ENCODE measurements around the gene POMGNT1. TPM values are rescaled to one million over a fixed set of nuclear protein-coding genes. Genes with fewer than 3 reads are reported as not detected.
A peak's percentile ranks its signal among the peaks of the same experiment; 100 is the strongest.

POMGNT1 gene
- total RNA-seq, 4 donors from 2014 or later, result 31.0 to 50.4 (median 38.2) TPM

- 100% methylated on average over 1 of the region's 9 CpGs for WGBS, 2 donors (ENCODE audit: low coverage in 1 of 2)
- ATAC-seq, result no peak
- Histone ChIP-seq H3K27me3 (no peaks in the 10 kb centered on the region), H3K36me3 (peaks cover 0 to 47% of the 10 kb centered on the region in 2 donors), H3K27ac (peak overlapping the region in 1 of 4 donors; percentile 88), H3K4me1 (peaks cover 0 to 41% (median 15%) of the 10 kb centered on the region in 3 donors), H3K4me3 (no peak overlapping the region), H3K9me3 (no peaks in the 10 kb centered on the region)
- TF ChIP-seq, protein P1, sequence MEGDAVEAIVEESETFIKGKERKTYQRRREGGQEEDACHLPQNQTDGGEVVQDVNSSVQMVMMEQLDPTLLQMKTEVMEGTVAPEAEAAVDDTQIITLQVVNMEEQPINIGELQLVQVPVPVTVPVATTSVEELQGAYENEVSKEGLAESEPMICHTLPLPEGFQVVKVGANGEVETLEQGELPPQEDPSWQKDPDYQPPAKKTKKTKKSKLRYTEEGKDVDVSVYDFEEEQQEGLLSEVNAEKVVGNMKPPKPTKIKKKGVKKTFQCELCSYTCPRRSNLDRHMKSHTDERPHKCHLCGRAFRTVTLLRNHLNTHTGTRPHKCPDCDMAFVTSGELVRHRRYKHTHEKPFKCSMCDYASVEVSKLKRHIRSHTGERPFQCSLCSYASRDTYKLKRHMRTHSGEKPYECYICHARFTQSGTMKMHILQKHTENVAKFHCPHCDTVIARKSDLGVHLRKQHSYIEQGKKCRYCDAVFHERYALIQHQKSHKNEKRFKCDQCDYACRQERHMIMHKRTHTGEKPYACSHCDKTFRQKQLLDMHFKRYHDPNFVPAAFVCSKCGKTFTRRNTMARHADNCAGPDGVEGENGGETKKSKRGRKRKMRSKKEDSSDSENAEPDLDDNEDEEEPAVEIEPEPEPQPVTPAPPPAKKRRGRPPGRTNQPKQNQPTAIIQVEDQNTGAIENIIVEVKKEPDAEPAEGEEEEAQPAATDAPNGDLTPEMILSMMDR (IDR thresholded peaks at IDR 0.05), result no peak
Measured at GRCh38 chr1:46196609-46197008, 1.6 kb downstream of the POMGNT1 start.

- H3K36me3 ChIP-seq, result peaks cover 0 to 66% of the 10 kb centered on the region in 2 donors
- H3K4me3 ChIP-seq, result no peak overlapping the region
- TF ChIP-seq, protein P1 (IDR thresholded peaks at IDR 0.05), result no peak
- TF ChIP-seq POLR2A (IDR thresholded peaks at IDR 0.05), result no peak
- no peak for TF ChIP-seq EP300 (IDR thresholded peaks at IDR 0.05)
- WGBS, 2 donors (ENCODE audit: low coverage in 1 of 2), result 50 to 68% methylated on average over 1 to 5 of the region's 5 CpGs
- peaks cover 0 to 41% (median 15%) of the 10 kb centered on the region in 3 donors for H3K4me1 ChIP-seq
- H3K9me3 ChIP-seq, result no peaks in the 10 kb centered on the region
- ATAC-seq, result no peak
- no peak overlapping the region for H3K27ac ChIP-seq
- H3K27me3 ChIP-seq, result no peaks in the 10 kb centered on the region
Measured at GRCh38 chr1:46194641-46195193, 3.5 kb downstream of the POMGNT1 start.

- Histone ChIP-seq H3K27ac (no peak overlapping the region), H3K9me3 (no peaks in the 10 kb centered on the region), H3K4me1 (peaks cover 0 to 38% (median 13%) of the 10 kb centered on the region in 3 donors), H3K36me3 (peaks cover 0 to 72% of the 10 kb centered on the region in 2 donors), H3K4me3 (no peak overlapping the region), H3K27me3 (no peaks in the 10 kb centered on the region)
- no peak for ATAC-seq
- 80 to 100% methylated on average over 1 to 3 of the region's 9 CpGs for WGBS, 2 donors (ENCODE audit: low coverage in 1 of 2)
- TF ChIP-seq POLR2AphosphoS5 (IDR thresholded peaks at IDR 0.05) (no peak), POLR2A (IDR thresholded peaks at IDR 0.05) (no peak), EP300 (IDR thresholded peaks at IDR 0.05) (no peak)
Measured at GRCh38 chr1:46193984-46194570, 4.2 kb downstream of the POMGNT1 start.

GRCh38 chr1:46193285-46193684, 4.9 kb downstream of the POMGNT1 start:
- Histone ChIP-seq H3K4me3 (no peak overlapping the region), H3K27ac (no peak overlapping the region), H3K27me3 (no peaks in the 10 kb centered on the region), H3K9me3 (no peaks in the 10 kb centered on the region), H3K36me3 (peaks cover 0 to 80% of the 10 kb centered on the region in 2 donors), H3K4me1 (peaks cover 0 to 36% (median 9%) of the 10 kb centered on the region in 3 donors)
- 78% methylated on average over 4 of the region's 7 CpGs; no CpG with 5 or more reads in 1 of the 2 donors for WGBS, 2 donors (ENCODE audit: low coverage in 1 of 2)
- no peak for ATAC-seq
- TF ChIP-seq EP300 (IDR thresholded peaks at IDR 0.05) (no peak), POLR2AphosphoS5 (IDR thresholded peaks at IDR 0.05) (no peak), POLR2A (IDR thresholded peaks at IDR 0.05) (no peak)
- TF ChIP-seq, protein P1 (IDR thresholded peaks at IDR 0.05), result no peak

DNA sequence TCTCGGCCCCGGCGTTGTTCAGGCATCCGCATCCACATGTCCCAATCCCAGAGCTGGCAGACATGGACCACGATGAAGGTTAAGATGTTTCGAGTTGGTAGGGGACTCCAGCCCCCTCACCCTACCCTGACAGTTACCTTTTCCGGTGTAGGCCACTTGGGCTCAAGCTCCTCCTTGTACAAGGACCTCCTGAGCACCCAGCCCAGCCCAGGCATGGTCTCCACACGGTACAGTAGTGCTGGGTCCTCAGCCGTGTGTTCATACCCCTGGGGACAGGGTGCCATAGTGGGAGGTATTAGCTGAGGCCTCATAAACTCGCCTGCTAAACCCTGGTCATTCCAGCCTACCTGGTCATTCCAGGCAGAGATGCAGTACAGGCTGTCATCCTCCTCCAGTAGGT, 6.1 kb downstream of the POMGNT1 start:
- peaks cover 0 to 91% of the 10 kb centered on the region in 2 donors for H3K36me3 ChIP-seq
- ATAC-seq, result no peak
- H3K4me3 ChIP-seq, result no peak overlapping the region
- H3K27me3 ChIP-seq, result no peaks in the 10 kb centered on the region
- no peaks in the 10 kb centered on the region for H3K9me3 ChIP-seq
- peaks cover 0 to 29% (median 4%) of the 10 kb centered on the region in 3 donors for H3K4me1 ChIP-seq
- TF ChIP-seq POLR2A (IDR thresholded peaks at IDR 0.05) (no peak), EP300 (IDR thresholded peaks at IDR 0.05) (no peak), POLR2AphosphoS5 (IDR thresholded peaks at IDR 0.05) (no peak)
- TF ChIP-seq, protein P1 (IDR thresholded peaks at IDR 0.05), result no peak
- WGBS, 2 donors (ENCODE audit: low coverage in 1 of 2), result 74% methylated on average over 4 of the region's 10 CpGs; no CpG with 5 or more reads in 1 of the 2 donors
- no peak overlapping the region for H3K27ac ChIP-seq
